Neural progenitor cell (in vitro differentiated cells): ENCODE data around the gene CARD11.

ENCODE experiments used
- EZH2 ChIP-seq: fragments of 200-600 bp; sonication (generic); IDR thresholded peaks from 2 replicates; pipeline ENCODE4 v1.6.1; 2017; ENCODE audit warnings: antibody characterized with exemption, mild to moderate bottlenecking, moderate library complexity
- TF ChIP-seq, protein P1 (sequence below): fragments of 200-600 bp; sonication (generic); IDR thresholded peaks from 2 replicates; pipeline ENCODE4 v1.5.1; 2017; ENCODE audit warnings: antibody characterized with exemption, mild to moderate bottlenecking

DNA sequence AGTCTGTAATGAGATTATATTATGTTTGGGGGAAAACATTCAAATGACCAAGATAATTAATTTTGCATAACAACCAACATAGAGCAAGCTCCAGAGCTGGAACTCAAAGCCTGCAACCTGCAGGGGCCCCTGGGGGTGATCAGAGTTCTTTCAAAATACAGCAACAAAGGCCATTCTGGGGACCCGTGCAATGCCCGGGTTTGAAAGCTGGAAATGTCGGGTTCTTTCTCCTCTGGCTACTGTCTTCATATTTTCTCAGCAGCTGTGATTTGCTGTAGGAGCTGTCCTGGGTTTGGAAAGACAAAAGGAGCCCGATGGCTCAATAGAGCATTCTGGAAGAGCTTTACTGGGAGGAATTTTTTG, 30.8 kb upstream of the CARD11 start:
- TF ChIP-seq, protein P1, sequence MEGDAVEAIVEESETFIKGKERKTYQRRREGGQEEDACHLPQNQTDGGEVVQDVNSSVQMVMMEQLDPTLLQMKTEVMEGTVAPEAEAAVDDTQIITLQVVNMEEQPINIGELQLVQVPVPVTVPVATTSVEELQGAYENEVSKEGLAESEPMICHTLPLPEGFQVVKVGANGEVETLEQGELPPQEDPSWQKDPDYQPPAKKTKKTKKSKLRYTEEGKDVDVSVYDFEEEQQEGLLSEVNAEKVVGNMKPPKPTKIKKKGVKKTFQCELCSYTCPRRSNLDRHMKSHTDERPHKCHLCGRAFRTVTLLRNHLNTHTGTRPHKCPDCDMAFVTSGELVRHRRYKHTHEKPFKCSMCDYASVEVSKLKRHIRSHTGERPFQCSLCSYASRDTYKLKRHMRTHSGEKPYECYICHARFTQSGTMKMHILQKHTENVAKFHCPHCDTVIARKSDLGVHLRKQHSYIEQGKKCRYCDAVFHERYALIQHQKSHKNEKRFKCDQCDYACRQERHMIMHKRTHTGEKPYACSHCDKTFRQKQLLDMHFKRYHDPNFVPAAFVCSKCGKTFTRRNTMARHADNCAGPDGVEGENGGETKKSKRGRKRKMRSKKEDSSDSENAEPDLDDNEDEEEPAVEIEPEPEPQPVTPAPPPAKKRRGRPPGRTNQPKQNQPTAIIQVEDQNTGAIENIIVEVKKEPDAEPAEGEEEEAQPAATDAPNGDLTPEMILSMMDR = no peak
- TF ChIP-seq EZH2 = no peak
